8988T (cell line): Measurements from ENCODE around the gene PRMT7.

ENCODE experiments used
- DNase-seq: peaks from one replicate; pipeline ENCODE4 v3.0.0; 2011

The PRMT7 gene

GRCh38 chr16:68377667-68378393 is 67.0 kb downstream of the PRMT7 start:
- no peak for DNase-seq

- no peak for DNase-seq
Measured at GRCh38 chr16:68378436-68379415, 67.9 kb downstream of the PRMT7 start.

GRCh38 chr16:68379472-68380347 is 68.9 kb downstream of the PRMT7 start:
- DNase-seq = no peak

GRCh38 chr16:68380348-68380670 is 69.5 kb downstream of the PRMT7 start:
- DNase-seq = no peak

- no peak for DNase-seq
Measured at GRCh38 chr16:68380676-68381362, 70.0 kb downstream of the PRMT7 start.

- no peak for DNase-seq
Measured at GRCh38 chr16:68381363-68381724, 70.5 kb downstream of the PRMT7 start.

- peak; percentile 84 for DNase-seq
Measured at GRCh38 chr16:68382296-68382718, 71.5 kb downstream of the PRMT7 start.

GRCh38 chr16:68383858-68384257 is 73.0 kb downstream of the PRMT7 start:
- DNase-seq = no peak

GRCh38 chr16:68384288-68385161 is 73.7 kb downstream of the PRMT7 start:
- DNase-seq = no peak

GRCh38 chr16:68385371-68385770 is 74.6 kb downstream of the PRMT7 start:
- DNase-seq = no peak

- DNase-seq = no peak
Measured at GRCh38 chr16:68386628-68387027, 75.8 kb downstream of the PRMT7 start.

- no peak for DNase-seq
Measured at GRCh38 chr16:68387301-68387700, 76.5 kb downstream of the PRMT7 start.

- DNase-seq = no peak
Measured at GRCh38 chr16:68388124-68388523, 77.3 kb downstream of the PRMT7 start.

- no peak for DNase-seq
Measured at GRCh38 chr16:68389006-68389405, 78.2 kb downstream of the PRMT7 start.

- no peak for DNase-seq
Measured at GRCh38 chr16:68389750-68390371, 79.0 kb downstream of the PRMT7 start.

GRCh38 chr16:68393333-68393732 is 82.5 kb downstream of the PRMT7 start:
- DNase-seq = no peak

GRCh38 chr16:68395167-68395786 is 84.5 kb downstream of the PRMT7 start:
- no peak for DNase-seq

- no peak for DNase-seq
Measured at GRCh38 chr16:68395815-68396214, 85.0 kb downstream of the PRMT7 start.

GRCh38 chr16:68396481-68396880 is 85.7 kb downstream of the PRMT7 start:
- no peak for DNase-seq

GRCh38 chr16:68397710-68398201 is 86.9 kb downstream of the PRMT7 start:
- no peak for DNase-seq
